Activated T-helper 17 cell treated with anti-CD3 and anti-CD28 coated beads, Interleukin-2, amount 50 U/mL, for 72 hours (primary cell): ENCODE measurements around the gene DPP6. TPM values are rescaled to one million over a fixed set of nuclear protein-coding genes. Genes with fewer than 3 reads are reported as not detected.

Experiments used
- ATAC-seq: fragments of 150-1000 bp; cut with Tn5 transposase; replicated peaks from 2 replicates; pipeline ENCODE4 v1.10.0; 2021; ENCODE audit warnings: mild to moderate bottlenecking, moderate library complexity
- H3K27ac Mint-ChIP-seq: one replicate; pipeline ENCODE4 v1.8.0; 2022; ENCODE audit warnings: mixed read lengths
- H3K27me3 Mint-ChIP-seq: one replicate; pipeline ENCODE4 v1.8.0; 2022; ENCODE audit warnings: mixed read lengths
- H3K36me3 Mint-ChIP-seq: one replicate; pipeline ENCODE4 v1.8.0; 2022; ENCODE audit warnings: low read depth, mild to moderate bottlenecking, mixed read lengths
- H3K4me1 Mint-ChIP-seq: one replicate; pipeline ENCODE4 v1.8.0; 2022; ENCODE audit warnings: mixed read lengths
- H3K4me3 Mint-ChIP-seq: one replicate; pipeline ENCODE4 v1.8.0; 2022; ENCODE audit warnings: mild to moderate bottlenecking, mixed read lengths
- H3K9me3 Mint-ChIP-seq: one replicate; pipeline ENCODE4 v1.8.0; 2022; ENCODE audit warnings: mixed read lengths
- total RNA-seq, 2 donors: library from RNA; stranded (reverse); gene quantifications; one replicate each; pipeline ENCODE4 v1.2.3, GENCODE V29; 2022

DPP6 gene
- total RNA-seq, 2 donors from 2014 or later, result not detected

DNA sequence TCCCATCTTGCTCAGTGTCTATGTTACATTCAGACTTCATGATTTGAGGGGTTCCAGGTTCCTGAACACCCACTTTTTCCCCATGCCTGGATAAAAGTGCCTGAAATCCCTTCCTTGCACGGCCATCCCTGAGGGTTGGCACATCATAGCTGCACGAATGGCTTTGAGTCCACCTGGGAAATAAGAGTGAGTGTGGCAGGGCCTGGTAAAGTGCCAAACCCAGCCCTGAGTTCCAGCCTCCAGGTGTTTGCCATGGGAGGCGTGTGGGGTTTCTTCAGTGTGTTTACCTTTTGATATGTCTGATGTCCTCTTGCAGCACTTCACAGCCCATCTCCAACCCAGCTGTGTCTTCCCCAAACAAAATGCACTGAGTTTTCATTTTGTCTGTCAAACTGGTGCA lies 805.0 kb downstream of the DPP6 start:
- Mint-ChIP-seq H3K36me3 (no peaks in the 10 kb centered on the region), H3K9me3 (no peaks in the 10 kb centered on the region), H3K4me3 (no peak overlapping the region), H3K27me3 (peaks cover 5% of the 10 kb centered on the region), H3K4me1 (no peaks in the 10 kb centered on the region), H3K27ac (no peak overlapping the region)
- no peak for ATAC-seq

- Mint-ChIP-seq H3K27me3 (peaks cover 1% of the 10 kb centered on the region), H3K4me1 (no peaks in the 10 kb centered on the region), H3K9me3 (no peaks in the 10 kb centered on the region), H3K27ac (no peak overlapping the region), H3K36me3 (no peaks in the 10 kb centered on the region), H3K4me3 (no peak overlapping the region)
- no peak for ATAC-seq
Measured at GRCh38 chr7:154857728-154858681, 805.8 kb downstream of the DPP6 start.

DNA sequence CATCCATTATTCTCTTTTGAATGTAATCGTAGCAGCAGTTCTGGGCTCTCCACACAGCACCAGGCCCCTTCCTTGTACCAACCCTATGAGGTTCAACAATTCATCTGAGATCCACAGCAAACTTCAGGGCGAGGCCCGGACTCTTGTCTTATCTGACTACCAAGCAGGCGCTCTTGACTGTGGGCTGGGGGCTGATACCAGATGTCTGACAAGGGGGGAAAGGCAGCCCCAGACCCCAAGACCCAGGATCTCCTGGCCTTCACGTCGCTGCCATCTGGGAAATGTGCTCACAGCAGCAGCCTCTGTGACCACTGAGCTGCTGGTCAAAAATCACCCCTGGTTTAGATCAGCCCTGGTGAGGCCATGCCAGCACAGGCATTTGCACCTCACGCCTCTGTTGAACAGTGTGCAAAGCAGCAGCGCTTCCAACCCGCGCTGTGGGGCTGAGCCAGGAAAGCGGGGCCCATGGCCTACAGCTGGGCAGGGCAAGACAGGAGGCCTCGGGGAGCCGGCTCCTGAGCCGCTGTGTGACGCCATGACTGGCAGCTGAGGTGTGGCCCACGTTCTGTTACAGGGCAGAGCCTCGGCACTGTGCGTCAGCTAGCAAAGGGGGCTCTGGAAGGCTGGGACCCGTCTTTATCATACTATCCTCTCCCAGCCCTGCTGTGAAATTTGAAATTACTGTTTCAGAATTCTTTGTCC lies 806.8 kb downstream of the DPP6 start:
- H3K9me3 Mint-ChIP-seq, result no peaks in the 10 kb centered on the region
- no peak overlapping the region for H3K4me3 Mint-ChIP-seq
- no peak for ATAC-seq

GRCh38 chr7:154859747-154860620 lies 807.8 kb downstream of the DPP6 start:
- Mint-ChIP-seq H3K36me3 (no peaks in the 10 kb centered on the region), H3K27me3 (peaks cover 4% of the 10 kb centered on the region)

More for the DNA sequence above, 806.8 kb downstream of the DPP6 start:
- Mint-ChIP-seq H3K27ac (no peak overlapping the region), H3K27me3 (peaks cover 4% of the 10 kb centered on the region), H3K36me3 (no peaks in the 10 kb centered on the region), H3K4me1 (no peaks in the 10 kb centered on the region)

DNA sequence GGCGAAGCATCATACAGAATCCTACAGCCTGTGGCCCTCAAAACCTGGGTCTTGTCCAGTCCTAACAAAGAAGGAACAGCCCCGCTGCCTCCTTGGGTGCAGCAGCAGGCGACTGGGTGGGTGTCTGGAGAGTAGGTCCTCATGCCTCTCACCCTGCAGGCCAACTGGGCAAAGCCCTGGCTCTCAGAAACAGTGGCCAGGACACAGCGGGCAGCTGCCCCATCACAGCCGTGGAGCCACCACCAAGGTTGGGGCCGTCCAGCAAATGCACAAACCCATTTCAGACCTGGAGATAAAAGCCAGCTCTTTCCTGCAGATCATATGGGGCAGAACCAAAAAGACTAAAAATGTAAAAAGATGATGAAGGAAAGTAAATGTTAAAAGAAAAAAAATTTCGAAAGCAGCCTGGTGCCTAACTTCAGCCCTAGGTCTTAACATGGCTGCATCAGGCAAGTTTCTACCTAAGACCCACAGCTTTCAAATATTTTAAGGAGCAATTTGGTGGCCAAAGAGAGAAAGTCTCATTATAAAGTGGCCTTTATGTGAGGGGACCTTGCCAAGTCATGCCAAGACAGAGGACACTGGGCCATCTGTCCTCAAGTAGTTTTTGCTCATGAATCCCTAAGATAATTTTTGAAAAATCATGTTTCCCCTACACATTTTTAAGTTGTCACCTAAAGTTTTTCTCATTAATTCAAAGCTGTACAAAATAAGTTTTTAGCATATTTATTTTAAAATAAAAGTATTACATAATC lies 808.6 kb downstream of the DPP6 start:
- Mint-ChIP-seq H3K9me3 (no peaks in the 10 kb centered on the region), H3K27ac (no peak overlapping the region), H3K4me1 (no peaks in the 10 kb centered on the region), H3K4me3 (no peak overlapping the region), H3K27me3 (peaks cover 4% of the 10 kb centered on the region), H3K36me3 (no peaks in the 10 kb centered on the region)
- ATAC-seq, result no peak

More at GRCh38 chr7:154859747-154860620, 807.8 kb downstream of the DPP6 start:
- H3K4me1 Mint-ChIP-seq, result no peaks in the 10 kb centered on the region
- no peak overlapping the region for H3K27ac Mint-ChIP-seq
- ATAC-seq, result no peak
- H3K9me3 Mint-ChIP-seq, result no peaks in the 10 kb centered on the region
- H3K4me3 Mint-ChIP-seq, result no peak overlapping the region

- Mint-ChIP-seq H3K27me3 (peaks cover 6% of the 10 kb centered on the region), H3K4me1 (no peaks in the 10 kb centered on the region)
Measured at GRCh38 chr7:154861589-154861988, 809.4 kb downstream of the DPP6 start.

DNA sequence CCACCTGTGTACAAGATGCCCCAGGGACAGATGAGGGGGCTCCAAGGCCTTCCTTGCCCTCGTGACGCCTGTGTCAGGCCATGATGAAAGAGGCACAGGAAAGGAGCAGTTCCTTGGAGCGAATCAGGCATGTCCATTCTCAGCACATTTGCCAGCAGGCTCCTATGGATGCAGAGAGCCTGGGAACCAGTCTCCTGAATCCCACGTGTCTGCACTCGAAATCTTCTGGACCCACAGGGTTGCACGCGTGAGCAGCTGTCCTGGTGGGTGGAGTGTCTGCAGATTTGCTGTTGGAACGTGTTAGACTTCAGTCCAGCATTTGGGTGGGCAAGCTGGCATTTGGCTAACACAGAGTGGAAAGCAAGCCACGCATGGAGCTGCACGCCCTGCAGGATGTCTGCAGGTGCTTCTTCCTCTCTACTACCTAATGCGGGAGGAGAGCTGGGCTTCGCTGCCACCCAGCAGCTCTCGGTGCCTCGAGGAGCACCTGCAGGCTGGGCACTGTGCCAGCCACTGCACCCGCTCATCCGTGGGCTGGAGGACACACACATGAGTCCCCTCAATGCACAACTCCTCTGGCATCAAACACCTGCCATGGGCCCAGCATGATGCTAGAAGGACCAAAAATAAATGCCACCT lies 810.1 kb downstream of the DPP6 start:
- no peaks in the 10 kb centered on the region for H3K4me1 Mint-ChIP-seq
- no peaks in the 10 kb centered on the region for H3K36me3 Mint-ChIP-seq
- no peak overlapping the region for H3K27ac Mint-ChIP-seq
- H3K4me3 Mint-ChIP-seq, result no peak overlapping the region
- H3K27me3 Mint-ChIP-seq, result peaks cover 11% of the 10 kb centered on the region
- no peaks in the 10 kb centered on the region for H3K9me3 Mint-ChIP-seq
- no peak for ATAC-seq

More at GRCh38 chr7:154861589-154861988, 809.4 kb downstream of the DPP6 start:
- no peak overlapping the region for H3K4me3 Mint-ChIP-seq
- H3K36me3 Mint-ChIP-seq, result no peaks in the 10 kb centered on the region
- H3K27ac Mint-ChIP-seq, result no peak overlapping the region
- no peaks in the 10 kb centered on the region for H3K9me3 Mint-ChIP-seq
- no peak for ATAC-seq

DNA sequence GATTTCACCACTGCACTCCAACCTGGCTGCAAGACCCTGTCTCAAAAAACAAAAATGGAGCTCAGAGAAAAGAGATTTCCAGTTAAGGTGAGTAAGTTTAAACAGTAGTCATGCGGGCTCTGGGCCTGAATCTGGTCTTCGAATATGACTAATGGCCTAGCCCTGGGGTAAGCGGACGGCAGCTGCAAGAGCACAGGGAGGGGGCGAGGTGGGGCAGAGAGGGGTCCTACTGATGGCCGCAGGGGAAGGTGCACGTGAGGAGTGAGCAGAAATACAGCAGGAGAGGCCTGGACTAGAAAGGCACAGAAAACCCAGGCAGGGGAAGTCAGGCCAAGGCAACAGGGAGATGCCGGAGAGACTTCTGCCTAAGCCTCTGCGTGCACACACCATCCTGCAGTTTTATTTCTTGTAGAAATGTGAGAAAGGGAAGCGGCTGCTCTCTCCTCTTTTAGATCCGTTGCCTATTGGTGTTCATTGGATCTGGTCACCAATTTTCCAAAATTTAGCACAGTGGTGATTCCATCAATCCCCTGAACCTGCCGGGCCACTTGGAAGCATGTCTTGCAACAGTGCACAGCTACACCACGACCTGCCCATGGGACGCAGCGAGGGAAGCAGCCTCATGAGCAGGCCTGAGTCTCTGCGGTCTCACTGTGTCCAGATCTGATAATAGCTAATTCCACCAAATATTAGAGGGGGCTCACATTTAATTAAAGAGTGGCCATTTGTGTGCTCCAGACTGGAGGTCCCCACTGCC lies 811.7 kb downstream of the DPP6 start:
- Mint-ChIP-seq H3K27me3 (peaks cover 19% of the 10 kb centered on the region), H3K36me3 (no peaks in the 10 kb centered on the region), H3K27ac (no peak overlapping the region), H3K4me3 (no peak overlapping the region), H3K9me3 (no peaks in the 10 kb centered on the region), H3K4me1 (no peaks in the 10 kb centered on the region)
- no peak for ATAC-seq

- no peaks in the 10 kb centered on the region for H3K4me1 Mint-ChIP-seq
- H3K36me3 Mint-ChIP-seq, result no peaks in the 10 kb centered on the region
- ATAC-seq, result no peak
- H3K9me3 Mint-ChIP-seq, result no peaks in the 10 kb centered on the region
- H3K27me3 Mint-ChIP-seq, result peaks cover 23% of the 10 kb centered on the region
- H3K27ac Mint-ChIP-seq, result no peak overlapping the region
- no peak overlapping the region for H3K4me3 Mint-ChIP-seq
Measured at GRCh38 chr7:154864523-154864891, 812.3 kb downstream of the DPP6 start.

DNA sequence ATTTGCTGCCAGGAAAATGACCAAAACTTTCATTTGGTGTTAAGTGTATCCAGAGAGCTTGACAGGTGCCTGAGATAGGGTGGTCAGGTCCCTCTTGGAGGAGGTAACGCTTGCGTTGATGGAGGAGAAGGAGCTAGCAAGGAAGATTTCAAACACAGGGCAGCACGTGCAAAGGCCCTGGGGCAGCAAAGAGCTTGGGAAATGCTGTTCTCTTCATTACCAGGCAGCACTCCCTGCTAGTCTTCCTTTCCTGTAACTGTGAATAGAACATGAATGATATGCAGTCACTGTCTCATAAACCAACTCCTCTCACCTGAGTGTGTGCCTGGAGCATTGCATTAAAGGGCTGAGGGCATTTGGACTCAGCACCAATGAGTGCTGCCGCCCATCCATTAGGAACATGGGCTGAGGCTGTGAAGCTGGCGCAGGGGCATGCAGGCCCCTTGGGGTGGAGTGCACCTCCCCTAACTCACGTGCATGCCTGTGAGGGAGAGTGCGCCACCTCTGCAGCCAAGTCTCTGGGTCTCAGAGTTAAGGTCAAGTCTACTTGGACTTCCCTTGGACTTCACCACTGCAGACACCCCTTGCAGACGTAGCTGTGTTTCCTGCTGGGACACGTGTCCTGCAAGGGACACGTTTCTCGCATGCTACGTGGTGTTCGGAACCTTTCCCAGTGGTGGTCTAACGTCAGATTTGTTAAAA lies 813.9 kb downstream of the DPP6 start:
- no peak overlapping the region for H3K27ac Mint-ChIP-seq
- peaks cover 23% of the 10 kb centered on the region for H3K27me3 Mint-ChIP-seq
- H3K4me1 Mint-ChIP-seq, result no peaks in the 10 kb centered on the region
- no peaks in the 10 kb centered on the region for H3K9me3 Mint-ChIP-seq
- no peak for ATAC-seq
- H3K36me3 Mint-ChIP-seq, result no peaks in the 10 kb centered on the region
- H3K4me3 Mint-ChIP-seq, result no peak overlapping the region

- H3K9me3 Mint-ChIP-seq, result no peaks in the 10 kb centered on the region
- H3K27me3 Mint-ChIP-seq, result peaks cover 23% of the 10 kb centered on the region
- no peaks in the 10 kb centered on the region for H3K36me3 Mint-ChIP-seq
- no peak overlapping the region for H3K4me3 Mint-ChIP-seq
- no peaks in the 10 kb centered on the region for H3K4me1 Mint-ChIP-seq
- H3K27ac Mint-ChIP-seq, result no peak overlapping the region
- ATAC-seq, result no peak
Measured at GRCh38 chr7:154867068-154867467, 814.9 kb downstream of the DPP6 start.

DNA sequence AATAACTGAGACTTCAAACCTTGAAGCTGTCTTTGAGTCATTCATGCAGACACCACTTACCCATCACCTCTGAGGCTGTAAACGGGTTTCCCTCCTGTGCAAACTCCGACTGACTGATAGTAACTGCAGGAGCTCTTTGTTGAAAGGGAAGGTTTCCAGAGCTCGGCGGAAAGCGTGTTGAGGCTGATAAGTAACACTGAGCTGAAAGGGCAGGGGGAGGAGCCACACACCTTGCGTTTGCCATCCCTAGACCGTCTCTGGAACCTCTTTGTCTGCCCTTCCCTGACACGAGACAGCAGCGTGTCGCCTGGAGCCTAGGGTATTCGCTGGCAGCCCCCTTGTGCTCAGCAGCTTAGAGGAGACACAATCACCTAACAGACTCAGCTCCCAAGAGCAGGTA lies 816.7 kb downstream of the DPP6 start:
- Mint-ChIP-seq H3K27ac (no peak overlapping the region), H3K4me1 (no peaks in the 10 kb centered on the region), H3K36me3 (no peaks in the 10 kb centered on the region), H3K9me3 (no peaks in the 10 kb centered on the region), H3K4me3 (no peak overlapping the region), H3K27me3 (peaks cover 23% of the 10 kb centered on the region)
- ATAC-seq, result no peak
